Stimulated activated memory B cell treated with anti-CD40 and anti-IgM and Interleukin-4, amounts not matched to agents 10 μg/mL and 1 μg/mL and 100 μg/mL, for 72 hours (primary cell): ENCODE data around the gene TRDN.
"Not testable (repeated sequence)": the region's sequence is repeated elsewhere in the genome, so short reads cannot be mapped to it uniquely, and the experiment has no call there.

ENCODE experiments used
- ATAC-seq: fragments of 150-1000 bp; cut with Tn5 transposase; 2 replicates; pipeline ENCODE4 v1.10.0; 2021
- H3K27ac Mint-ChIP-seq: one replicate; pipeline ENCODE4 v1.8.0; 2022; ENCODE audit warnings: mild to moderate bottlenecking, mixed read lengths
- H3K27me3 Mint-ChIP-seq: one replicate; pipeline ENCODE4 v1.8.0; 2022; ENCODE audit warnings: mixed read lengths
- H3K36me3 Mint-ChIP-seq: one replicate; pipeline ENCODE4 v1.8.0; 2022; ENCODE audit warnings: mixed read lengths
- H3K4me1 Mint-ChIP-seq: one replicate; pipeline ENCODE4 v1.8.0; 2022; ENCODE audit warnings: mixed read lengths
- H3K4me3 Mint-ChIP-seq: one replicate; pipeline ENCODE4 v1.8.0; 2022; ENCODE audit warnings: mild to moderate bottlenecking, moderate library complexity, mixed read lengths
- H3K9me3 Mint-ChIP-seq: one replicate; pipeline ENCODE4 v1.8.0; 2022; ENCODE audit warnings: mixed read lengths

Gene TRDN

GRCh38 chr6:123380257-123380656, 256.5 kb downstream of the TRDN start:
- Mint-ChIP-seq H3K4me3 (no peak overlapping the region), H3K36me3 (no peaks in the 10 kb centered on the region), H3K27me3 (no peaks in the 10 kb centered on the region), H3K27ac (no peak overlapping the region), H3K4me1 (no peaks in the 10 kb centered on the region), H3K9me3 (no peaks in the 10 kb centered on the region)
- ATAC-seq, result no peak

GRCh38 chr6:123372737-123373136, 264.0 kb downstream of the TRDN start:
- no peak overlapping the region for H3K27ac Mint-ChIP-seq
- no peak overlapping the region for H3K4me3 Mint-ChIP-seq
- H3K27me3 Mint-ChIP-seq, result no peaks in the 10 kb centered on the region
- peaks cover 4% of the 10 kb centered on the region for H3K9me3 Mint-ChIP-seq
- ATAC-seq, result no peak
- no peaks in the 10 kb centered on the region for H3K36me3 Mint-ChIP-seq
- H3K4me1 Mint-ChIP-seq, result no peaks in the 10 kb centered on the region

GRCh38 chr6:123363912-123364311, 272.8 kb downstream of the TRDN start:
- Mint-ChIP-seq H3K4me3 (no peak overlapping the region), H3K4me1 (no peaks in the 10 kb centered on the region), H3K36me3 (no peaks in the 10 kb centered on the region), H3K27me3 (no peaks in the 10 kb centered on the region), H3K9me3 (peaks cover 5% of the 10 kb centered on the region), H3K27ac (no peak overlapping the region)
- ATAC-seq, result no peak

GRCh38 chr6:123360359-123360758, 276.4 kb downstream of the TRDN start:
- no peaks in the 10 kb centered on the region for H3K36me3 Mint-ChIP-seq
- H3K27ac Mint-ChIP-seq, result no peak overlapping the region
- H3K9me3 Mint-ChIP-seq, result peaks cover 5% of the 10 kb centered on the region
- no peaks in the 10 kb centered on the region for H3K4me1 Mint-ChIP-seq
- no peaks in the 10 kb centered on the region for H3K27me3 Mint-ChIP-seq
- no peak for ATAC-seq
- H3K4me3 Mint-ChIP-seq, result no peak overlapping the region

- Mint-ChIP-seq H3K27me3 (no peaks in the 10 kb centered on the region), H3K36me3 (no peaks in the 10 kb centered on the region), H3K4me3 (no peak overlapping the region), H3K27ac (no peak overlapping the region), H3K9me3 (no peaks in the 10 kb centered on the region), H3K4me1 (no peaks in the 10 kb centered on the region)
- no peak for ATAC-seq
Measured at GRCh38 chr6:123352705-123353104, 284.0 kb downstream of the TRDN start.

GRCh38 chr6:123352279-123352678, 284.5 kb downstream of the TRDN start:
- Mint-ChIP-seq H3K36me3 (no peaks in the 10 kb centered on the region), H3K9me3 (no peaks in the 10 kb centered on the region), H3K27me3 (no peaks in the 10 kb centered on the region), H3K27ac (no peak overlapping the region), H3K4me1 (no peaks in the 10 kb centered on the region), H3K4me3 (no peak overlapping the region)
- no peak for ATAC-seq

- Mint-ChIP-seq H3K4me3 (no peak overlapping the region), H3K36me3 (no peaks in the 10 kb centered on the region), H3K27me3 (no peaks in the 10 kb centered on the region), H3K4me1 (no peaks in the 10 kb centered on the region), H3K27ac (no peak overlapping the region), H3K9me3 (no peaks in the 10 kb centered on the region)
- no peak for ATAC-seq
Measured at GRCh38 chr6:123343836-123344235, 292.9 kb downstream of the TRDN start.

GRCh38 chr6:123338394-123338793, 298.4 kb downstream of the TRDN start:
- no peaks in the 10 kb centered on the region for H3K4me1 Mint-ChIP-seq
- no peak overlapping the region for H3K27ac Mint-ChIP-seq
- H3K4me3 Mint-ChIP-seq, result no peak overlapping the region
- no peak for ATAC-seq
- H3K27me3 Mint-ChIP-seq, result no peaks in the 10 kb centered on the region
- no peaks in the 10 kb centered on the region for H3K36me3 Mint-ChIP-seq
- no peaks in the 10 kb centered on the region for H3K9me3 Mint-ChIP-seq

GRCh38 chr6:123333000-123333756, 303.6 kb downstream of the TRDN start:
- H3K4me3 Mint-ChIP-seq, result no peak overlapping the region
- H3K27ac Mint-ChIP-seq, result no peak overlapping the region
- no peaks in the 10 kb centered on the region for H3K36me3 Mint-ChIP-seq
- no peak for ATAC-seq
- H3K4me1 Mint-ChIP-seq, result no peaks in the 10 kb centered on the region
- H3K9me3 Mint-ChIP-seq, result no peaks in the 10 kb centered on the region
- H3K27me3 Mint-ChIP-seq, result no peaks in the 10 kb centered on the region

GRCh38 chr6:123332070-123332469, 304.7 kb downstream of the TRDN start:
- H3K9me3 Mint-ChIP-seq, result no peaks in the 10 kb centered on the region
- no peak overlapping the region for H3K27ac Mint-ChIP-seq
- no peak overlapping the region for H3K4me3 Mint-ChIP-seq
- ATAC-seq, result no peak
- H3K4me1 Mint-ChIP-seq, result no peaks in the 10 kb centered on the region
- no peaks in the 10 kb centered on the region for H3K27me3 Mint-ChIP-seq
- no peaks in the 10 kb centered on the region for H3K36me3 Mint-ChIP-seq

GRCh38 chr6:123329337-123329736, 307.4 kb downstream of the TRDN start:
- H3K4me1 Mint-ChIP-seq, result no peaks in the 10 kb centered on the region
- no peak for ATAC-seq
- H3K36me3 Mint-ChIP-seq, result no peaks in the 10 kb centered on the region
- no peaks in the 10 kb centered on the region for H3K27me3 Mint-ChIP-seq
- no peaks in the 10 kb centered on the region for H3K9me3 Mint-ChIP-seq
- H3K4me3 Mint-ChIP-seq, result no peak overlapping the region
- H3K27ac Mint-ChIP-seq, result no peak overlapping the region

GRCh38 chr6:123323452-123324329, 313.1 kb downstream of the TRDN start:
- H3K9me3 Mint-ChIP-seq, result no peaks in the 10 kb centered on the region
- no peak overlapping the region for H3K27ac Mint-ChIP-seq
- H3K4me1 Mint-ChIP-seq, result no peaks in the 10 kb centered on the region
- H3K27me3 Mint-ChIP-seq, result no peaks in the 10 kb centered on the region
- no peak for ATAC-seq
- H3K36me3 Mint-ChIP-seq, result no peaks in the 10 kb centered on the region
- H3K4me3 Mint-ChIP-seq, result no peak overlapping the region

GRCh38 chr6:123321020-123321419, 315.7 kb downstream of the TRDN start:
- no peak overlapping the region for H3K27ac Mint-ChIP-seq
- no peaks in the 10 kb centered on the region for H3K4me1 Mint-ChIP-seq
- no peak for ATAC-seq
- no peaks in the 10 kb centered on the region for H3K27me3 Mint-ChIP-seq
- H3K36me3 Mint-ChIP-seq, result no peaks in the 10 kb centered on the region
- no peak overlapping the region for H3K4me3 Mint-ChIP-seq
- no peaks in the 10 kb centered on the region for H3K9me3 Mint-ChIP-seq

GRCh38 chr6:123316733-123317323, 319.9 kb downstream of the TRDN start:
- no peaks in the 10 kb centered on the region for H3K27me3 Mint-ChIP-seq

GRCh38 chr6:123314459-123314858, 322.3 kb downstream of the TRDN start:
- not testable (repeated sequence) for H3K4me1 Mint-ChIP-seq, H3K27me3 Mint-ChIP-seq, H3K9me3 Mint-ChIP-seq, H3K4me3 Mint-ChIP-seq, H3K27ac Mint-ChIP-seq, ATAC-seq, H3K36me3 Mint-ChIP-seq

More at GRCh38 chr6:123316733-123317323, 319.9 kb downstream of the TRDN start:
- no peak for ATAC-seq
- H3K4me1 Mint-ChIP-seq, result no peaks in the 10 kb centered on the region
- no peaks in the 10 kb centered on the region for H3K36me3 Mint-ChIP-seq
- H3K9me3 Mint-ChIP-seq, result no peaks in the 10 kb centered on the region
- H3K4me3 Mint-ChIP-seq, result no peak overlapping the region
- no peak overlapping the region for H3K27ac Mint-ChIP-seq
